Lower leg skin (tissue), 4 donors: ENCODE results near the gene FAM107B. TPM values are rescaled to one million over a fixed set of nuclear protein-coding genes. Genes with fewer than 3 reads are reported as not detected.

Experiments
- DNase-seq, 2 donors: peaks; one replicate each; pipeline ENCODE4 v3.0.0-alpha.2; 2019; ENCODE audit warnings: low spot score in 2 of 2
- H3K4me3 ChIP-seq: fragments of 200-600 bp; sonication (generic); 2 replicates; pipeline ENCODE4 v1.5.1; 2017; ENCODE audit warnings: mild to moderate bottlenecking, low read depth; ENCODE audit not compliant: poor library complexity, severe bottlenecking
- POLR2A ChIP-seq, 2 donors: fragments of 450-650 bp; IDR thresholded peaks; one replicate each; pipeline ENCODE4 v1.6.1; 2016 to 2017; ENCODE audit warnings: antibody characterized with exemption in 2 of 2, mild to moderate bottlenecking in 1 of 2, moderate library complexity in 1 of 2
- WGBS, 2 donors: methylation state at CpG; one replicate each; pipeline ENCODE4 v1.1.5; 2018; 5-methylcytosine and 5-hydroxymethylcytosine counted together
- intact Hi-C: fragments of 100-400 bp; cut with DNase I; formaldehyde crosslinking; loops from one replicate; pipeline ENCODE4 v1.15.0; 2023; ENCODE audit warnings: low total_unique reads
- total RNA-seq, 4 donors: library from RNA; depleted of rRNA; stranded (reverse); fragments of >200 nt; gene quantifications; one replicate each; pipeline ENCODE4 v1.1.0, GENCODE V29; 2016
- TF ChIP-seq, protein P1 (sequence below), 3 donors: fragments of 450-650 bp; IDR thresholded peaks; one replicate each; pipeline ENCODE4 v1.5.1; 2016; ENCODE audit warnings: antibody characterized with exemption in 3 of 3, mild to moderate bottlenecking in 3 of 3, moderate library complexity in 2 of 3

Gene FAM107B
- total RNA-seq, 4 donors from 2014 or later: 28.3 to 52.7 (median 31.0) TPM

DNA sequence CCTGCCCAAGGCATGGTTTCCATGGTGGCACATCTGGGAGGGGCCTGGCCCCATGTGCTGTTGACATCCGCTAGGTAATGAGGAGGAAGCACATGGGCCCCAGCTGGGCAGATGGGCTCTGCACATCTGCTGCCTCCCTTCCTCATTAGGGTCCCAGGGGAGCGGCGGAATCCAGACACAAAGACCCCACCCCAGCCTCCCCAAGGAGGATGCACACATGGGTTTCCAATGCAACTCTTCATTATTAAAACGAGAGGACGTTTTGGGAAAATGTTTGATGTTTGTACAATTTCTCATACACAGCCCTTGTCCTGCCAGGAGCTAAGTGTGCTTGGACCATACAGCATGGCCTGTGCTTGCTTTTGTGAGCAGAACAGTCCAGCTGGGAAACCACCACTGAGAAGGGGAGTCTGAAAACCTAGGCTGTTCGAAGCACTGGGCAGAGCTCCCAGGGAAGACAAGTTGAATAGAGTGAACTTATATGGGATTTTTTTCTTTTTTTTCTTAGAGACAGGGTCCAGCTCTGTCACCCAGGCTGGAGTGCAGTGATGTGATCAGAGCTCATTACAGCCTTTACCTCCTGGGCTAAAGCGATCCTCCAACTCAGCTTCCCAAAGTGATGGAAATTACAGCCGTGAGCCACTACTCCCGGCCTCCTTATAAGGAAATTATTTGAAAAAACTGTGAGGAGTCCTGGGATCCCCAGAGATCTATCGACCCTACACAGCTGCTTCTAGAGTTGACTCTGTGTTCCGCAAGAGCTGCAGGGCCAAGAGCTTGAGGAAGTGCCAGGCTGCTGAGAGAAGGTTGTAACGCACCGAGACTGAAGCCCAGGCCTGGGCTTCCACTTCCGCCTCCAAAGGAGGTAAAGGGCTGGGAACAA is 23.4 kb downstream of the FAM107B start:
- intact Hi-C loops: no loop called here
- peak in 1 of 2 donors; percentile 38 for DNase-seq
- no peak overlapping the region for H3K4me3 ChIP-seq
- TF ChIP-seq, protein P1, sequence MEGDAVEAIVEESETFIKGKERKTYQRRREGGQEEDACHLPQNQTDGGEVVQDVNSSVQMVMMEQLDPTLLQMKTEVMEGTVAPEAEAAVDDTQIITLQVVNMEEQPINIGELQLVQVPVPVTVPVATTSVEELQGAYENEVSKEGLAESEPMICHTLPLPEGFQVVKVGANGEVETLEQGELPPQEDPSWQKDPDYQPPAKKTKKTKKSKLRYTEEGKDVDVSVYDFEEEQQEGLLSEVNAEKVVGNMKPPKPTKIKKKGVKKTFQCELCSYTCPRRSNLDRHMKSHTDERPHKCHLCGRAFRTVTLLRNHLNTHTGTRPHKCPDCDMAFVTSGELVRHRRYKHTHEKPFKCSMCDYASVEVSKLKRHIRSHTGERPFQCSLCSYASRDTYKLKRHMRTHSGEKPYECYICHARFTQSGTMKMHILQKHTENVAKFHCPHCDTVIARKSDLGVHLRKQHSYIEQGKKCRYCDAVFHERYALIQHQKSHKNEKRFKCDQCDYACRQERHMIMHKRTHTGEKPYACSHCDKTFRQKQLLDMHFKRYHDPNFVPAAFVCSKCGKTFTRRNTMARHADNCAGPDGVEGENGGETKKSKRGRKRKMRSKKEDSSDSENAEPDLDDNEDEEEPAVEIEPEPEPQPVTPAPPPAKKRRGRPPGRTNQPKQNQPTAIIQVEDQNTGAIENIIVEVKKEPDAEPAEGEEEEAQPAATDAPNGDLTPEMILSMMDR (IDR thresholded peaks at IDR 0.05): no peak
- no peak for TF ChIP-seq POLR2A (IDR thresholded peaks at IDR 0.05)
- WGBS, 2 donors: 53 to 58% methylated on average over 14 of the region's 14 CpGs

DNA sequence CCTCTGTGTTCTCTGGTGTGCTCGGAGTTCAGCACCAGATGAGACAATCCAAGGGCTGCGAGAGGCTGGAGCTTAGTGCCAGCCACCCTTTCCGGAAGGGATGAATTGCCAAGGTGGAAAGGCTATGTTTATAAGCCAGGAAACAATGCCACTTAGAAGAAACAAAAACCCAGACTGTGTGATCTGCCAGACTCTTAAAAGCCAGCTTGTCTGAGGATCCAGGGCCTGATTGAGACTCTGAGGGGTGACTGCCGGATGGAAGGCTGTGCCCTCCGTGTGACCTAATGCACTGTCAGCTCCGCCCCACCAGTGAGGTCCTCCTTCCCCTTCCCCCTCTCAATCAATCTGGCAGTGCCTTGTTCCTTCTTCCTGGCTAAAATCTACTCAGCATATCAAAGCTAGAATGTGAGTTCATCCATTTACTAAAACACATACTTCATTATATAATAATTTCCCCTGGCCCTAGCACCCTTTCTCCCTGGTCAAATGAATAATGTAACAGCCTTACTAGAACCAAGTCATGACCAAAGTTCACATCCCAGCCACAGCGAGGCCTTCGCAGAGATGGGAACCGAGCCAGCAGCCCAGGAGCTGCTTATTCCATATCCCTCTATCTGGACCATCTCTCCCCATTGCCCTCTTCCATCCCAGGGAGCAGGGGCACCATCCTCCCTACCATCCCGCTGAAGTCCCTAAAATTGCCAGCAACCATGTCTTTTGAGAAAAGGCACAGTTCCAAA is 25.5 kb downstream of the FAM107B start:
- DNase-seq: no peak
- H3K4me3 ChIP-seq: no peak overlapping the region
- intact Hi-C loops: no loop called here
- TF ChIP-seq POLR2A (IDR thresholded peaks at IDR 0.05): no peak
- TF ChIP-seq, protein P1 (IDR thresholded peaks at IDR 0.05): no peak
- 47 to 61% methylated on average over 10 of the region's 10 CpGs for WGBS, 2 donors

DNA sequence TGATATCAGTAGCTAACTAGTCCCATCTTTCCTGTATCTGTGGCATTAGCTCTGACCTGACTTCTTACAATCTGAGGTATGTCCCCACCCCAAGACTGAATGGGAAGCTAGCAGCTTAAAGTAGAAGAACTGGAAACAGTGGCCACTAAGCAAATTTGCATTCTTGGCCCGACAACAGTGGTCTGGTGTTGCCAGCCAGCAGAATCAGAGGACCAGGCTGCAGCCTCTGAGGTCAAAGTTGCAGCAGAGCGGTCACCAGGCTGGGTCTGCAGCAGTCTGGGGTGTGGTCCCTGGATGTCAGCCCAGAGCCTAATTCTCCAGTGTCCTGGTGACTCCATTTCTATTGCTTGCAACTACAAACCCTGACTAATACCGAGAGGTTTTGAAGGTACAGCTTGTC is 26.3 kb downstream of the FAM107B start:
- DNase-seq: peak in 1 of 2 donors; percentile 39
- 27 to 55% methylated on average over 3 of the region's 3 CpGs for WGBS, 2 donors
- H3K4me3 ChIP-seq: no peak overlapping the region
- no peak for TF ChIP-seq POLR2A (IDR thresholded peaks at IDR 0.05)
- TF ChIP-seq, protein P1 (IDR thresholded peaks at IDR 0.05): no peak
- intact Hi-C loops: no loop called here

DNA sequence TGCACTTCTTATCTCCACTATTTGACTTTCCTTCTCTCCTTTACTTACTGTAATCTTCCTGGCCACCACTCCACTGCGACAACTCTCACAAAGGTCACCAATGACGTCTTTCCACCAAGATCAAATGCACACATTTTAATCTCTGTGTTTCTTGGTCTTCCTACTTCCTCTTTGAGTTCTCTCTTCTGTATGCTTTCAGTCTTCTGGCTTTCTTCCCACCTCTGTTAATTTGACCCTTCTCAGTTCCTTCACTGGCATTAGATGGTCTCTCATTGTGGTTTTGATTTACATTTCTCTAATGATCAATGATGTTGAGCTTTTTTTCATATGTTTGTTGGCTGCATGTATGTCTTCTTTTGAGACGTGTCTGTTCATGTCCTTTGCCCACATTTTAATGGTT is 31.9 kb downstream of the FAM107B start:
- WGBS, 2 donors: 48 to 67% methylated on average over 3 of the region's 3 CpGs
- no peak overlapping the region for H3K4me3 ChIP-seq
- no peak for DNase-seq
- intact Hi-C loops: no loop called here
- no peak for TF ChIP-seq POLR2A (IDR thresholded peaks at IDR 0.05)
- TF ChIP-seq, protein P1 (IDR thresholded peaks at IDR 0.05): no peak

DNA sequence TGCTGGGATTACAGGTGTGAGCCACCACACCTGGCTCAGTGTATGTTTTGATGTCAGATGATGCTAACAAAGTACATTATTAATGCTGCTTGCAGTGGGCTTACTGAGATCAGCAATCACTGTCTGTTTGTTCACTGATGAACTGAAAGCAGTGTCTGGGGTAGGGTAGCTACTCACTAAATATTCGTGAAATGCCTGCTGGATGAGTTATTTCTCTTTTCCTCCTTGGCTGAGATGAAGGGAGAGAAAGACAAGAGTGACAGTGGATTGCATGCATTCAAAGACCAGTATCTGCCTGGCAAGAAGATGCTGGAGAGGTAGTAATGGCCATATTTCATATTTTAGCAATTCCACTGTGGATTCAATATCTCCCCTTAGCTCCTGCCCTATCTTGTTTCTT is 32.3 kb downstream of the FAM107B start:
- DNase-seq: no peak
- H3K4me3 ChIP-seq: no peak overlapping the region
- intact Hi-C loops: no loop called here
- TF ChIP-seq, protein P1 (IDR thresholded peaks at IDR 0.05): no peak
- no peak for TF ChIP-seq POLR2A (IDR thresholded peaks at IDR 0.05)
- 87 to 88% methylated on average over 1 of the region's 1 CpG for WGBS, 2 donors
